Mesodermal cell (in vitro differentiated cells): ENCODE data around the gene MTA1.

Experiments
- H3K27ac ChIP-seq: 2 replicates; pipeline ENCODE4 v1.7.0; 2013; ENCODE audit warnings: mild to moderate bottlenecking, low read depth, low read length, moderate library complexity; ENCODE audit not compliant: severe bottlenecking
- H3K36me3 ChIP-seq: 2 replicates; pipeline ENCODE4 v1.7.1; 2013; ENCODE audit warnings: mild to moderate bottlenecking, low read length, moderate library complexity; ENCODE audit not compliant: control insufficient read depth, insufficient read depth
- H3K4me1 ChIP-seq: one replicate; pipeline ENCODE4 v1.7.1; 2013; ENCODE audit warnings: mild to moderate bottlenecking, low read length; ENCODE audit not compliant: insufficient read depth, control insufficient read depth, poor library complexity, severe bottlenecking
- H3K4me3 ChIP-seq: 2 replicates; pipeline ENCODE4 v1.7.0; 2013; ENCODE audit warnings: low read length, control low read depth, mild to moderate bottlenecking; ENCODE audit not compliant: insufficient read depth, poor library complexity, severe bottlenecking; ENCODE audit errors: extremely low read depth
- H3K9me3 ChIP-seq: 2 replicates; pipeline ENCODE4 v1.7.1; 2013; ENCODE audit warnings: mild to moderate bottlenecking, low read length, moderate library complexity; ENCODE audit not compliant: control insufficient read depth
- WGBS, 2 experiments: methylation state at CpG; one replicate each; pipeline ENCODE4 v1.1.5; 2013; ENCODE audit warnings: missing lambda C conversion rate in 2 of 2; ENCODE audit not compliant: insufficient coverage in 2 of 2; 5-methylcytosine and 5-hydroxymethylcytosine counted together

Gene MTA1

GRCh38 chr14:105508069-105508468, 88.4 kb downstream of the MTA1 start:
- Histone ChIP-seq H3K4me1 (no peaks in the 10 kb centered on the region), H3K4me3 (no peak overlapping the region), H3K9me3 (no peaks in the 10 kb centered on the region), H3K27ac (no peak overlapping the region), H3K36me3 (no peaks in the 10 kb centered on the region)
- 86 to 88% methylated on average over 11 to 15 of the region's 16 CpGs for WGBS, 2 experiments

GRCh38 chr14:105508601-105509000, 89.0 kb downstream of the MTA1 start:
- Histone ChIP-seq H3K9me3 (no peaks in the 10 kb centered on the region), H3K4me3 (no peak overlapping the region), H3K4me1 (no peaks in the 10 kb centered on the region), H3K36me3 (no peaks in the 10 kb centered on the region), H3K27ac (no peak overlapping the region)
- WGBS, 2 experiments = 91 to 92% methylated on average over 10 to 12 of the region's 12 CpGs

- Histone ChIP-seq H3K27ac (no peak overlapping the region), H3K4me3 (no peak overlapping the region)
- WGBS, 2 experiments = 61 to 65% methylated on average over 5 of the region's 5 CpGs
These were observed 97.5 kb downstream of the MTA1 start for GRCh38 chr14:105517096-105517495.

GRCh38 chr14:105519946-105520698, 100.5 kb downstream of the MTA1 start:
- Histone ChIP-seq H3K36me3 (no peaks in the 10 kb centered on the region), H3K4me1 (no peaks in the 10 kb centered on the region), H3K27ac (no peak overlapping the region), H3K9me3 (peaks cover 8% of the 10 kb centered on the region), H3K4me3 (no peak overlapping the region)
- WGBS, 2 experiments = 67 to 70% methylated on average over 10 to 14 of the region's 14 CpGs

More at GRCh38 chr14:105517096-105517495, 97.5 kb downstream of the MTA1 start:
- no peaks in the 10 kb centered on the region for H3K36me3 ChIP-seq
- peaks cover 8% of the 10 kb centered on the region for H3K9me3 ChIP-seq
- H3K4me1 ChIP-seq = no peaks in the 10 kb centered on the region
